HG03108 (cell line): Measurements from ENCODE around the gene OMG.
"Not testable (repeated sequence)": the region's sequence is repeated elsewhere in the genome, so short reads cannot be mapped to it uniquely, and the experiment has no call there.

Experiments used
- ATAC-seq: cut with Tn5 transposase; IDR thresholded peaks from one replicate; pipeline ENCODE4 v1.9.1; 2021; ENCODE audit warnings: moderate library complexity; ENCODE audit not compliant: unreplicated experiment

Gene OMG, protein sequence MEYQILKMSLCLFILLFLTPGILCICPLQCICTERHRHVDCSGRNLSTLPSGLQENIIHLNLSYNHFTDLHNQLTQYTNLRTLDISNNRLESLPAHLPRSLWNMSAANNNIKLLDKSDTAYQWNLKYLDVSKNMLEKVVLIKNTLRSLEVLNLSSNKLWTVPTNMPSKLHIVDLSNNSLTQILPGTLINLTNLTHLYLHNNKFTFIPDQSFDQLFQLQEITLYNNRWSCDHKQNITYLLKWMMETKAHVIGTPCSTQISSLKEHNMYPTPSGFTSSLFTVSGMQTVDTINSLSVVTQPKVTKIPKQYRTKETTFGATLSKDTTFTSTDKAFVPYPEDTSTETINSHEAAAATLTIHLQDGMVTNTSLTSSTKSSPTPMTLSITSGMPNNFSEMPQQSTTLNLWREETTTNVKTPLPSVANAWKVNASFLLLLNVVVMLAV

GRCh38 chr17:31297090-31297489, at the start of gene OMG:
OMG (minus strand) TSS chr17:31297239; CDS start chr17:31296331, 908 bp downstream.
- no peak for ATAC-seq

- ATAC-seq, result not testable (repeated sequence)
Observed at GRCh38 chr17:31345191-31345747, 48.2 kb upstream of the OMG start.

- no peak for ATAC-seq
Observed at GRCh38 chr17:31339906-31340661, 43.0 kb upstream of the OMG start.

DNA sequence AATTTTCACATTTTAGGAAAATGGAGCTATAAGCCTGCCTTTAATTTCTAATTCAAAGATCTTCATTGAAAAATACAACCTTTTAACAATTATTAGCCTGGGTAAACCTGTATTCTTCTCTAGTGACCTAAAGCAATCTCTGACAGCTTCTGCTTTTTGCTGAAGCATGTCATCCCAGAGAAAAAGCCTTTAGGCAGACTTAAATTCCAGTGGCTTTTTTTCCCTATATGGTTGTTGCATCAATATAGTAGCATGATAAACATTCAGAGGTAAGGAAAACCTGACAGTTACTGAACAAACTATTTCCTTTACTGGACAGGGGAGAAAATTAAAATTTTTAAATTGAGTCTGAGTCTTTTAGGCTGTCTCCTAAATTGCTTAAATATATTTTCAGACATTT, 32.2 kb upstream of the OMG start:
- ATAC-seq, result no peak

GRCh38 chr17:31328160-31328535, 31.1 kb upstream of the OMG start:
- ATAC-seq, result no peak

- ATAC-seq, result no peak
Observed at GRCh38 chr17:31327534-31328159, 30.6 kb upstream of the OMG start.

- ATAC-seq, result no peak
Observed at GRCh38 chr17:31323551-31323950, 26.5 kb upstream of the OMG start.

DNA sequence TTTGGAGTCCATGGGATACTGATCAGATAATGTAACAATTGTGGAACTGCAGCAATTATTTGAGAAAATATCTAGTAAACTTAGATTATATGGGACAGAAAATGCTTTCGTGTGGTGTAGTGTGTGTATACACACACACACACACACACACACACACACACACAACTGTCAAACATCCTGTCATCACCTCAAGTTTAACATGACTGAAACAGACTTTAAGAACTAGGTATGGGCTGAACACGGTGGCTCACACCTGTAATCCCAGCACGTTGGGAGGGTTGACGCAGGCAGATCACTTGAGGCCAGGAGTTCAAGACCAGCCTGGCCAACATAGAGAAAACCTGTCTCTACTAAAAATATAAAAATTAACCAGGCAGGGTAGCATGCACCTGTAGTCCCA, 24.9 kb upstream of the OMG start:
- ATAC-seq, result no peak

DNA sequence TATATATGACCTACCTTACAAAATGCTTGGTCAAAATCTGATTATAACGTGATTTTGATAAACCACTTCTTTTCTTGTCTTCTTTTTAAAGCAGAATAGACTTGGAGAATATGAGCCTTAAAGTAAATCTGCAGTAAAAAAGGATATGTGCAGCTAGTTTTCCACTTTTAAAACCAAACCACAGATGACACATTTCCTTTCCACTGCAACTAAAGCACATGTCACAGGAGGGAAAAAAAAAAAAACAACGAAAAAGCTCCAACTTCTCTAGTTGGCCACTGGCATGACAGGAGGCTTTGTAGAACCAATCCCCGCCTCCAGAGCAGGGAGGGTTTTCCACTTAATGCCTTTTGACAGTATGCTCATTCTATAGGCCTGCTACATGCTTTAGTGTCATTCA, 24.4 kb upstream of the OMG start, which contains the start of gene EVI2A:
TSS of gene EVI2A (minus strand) at position 142 of the 400 bp plus-strand sequence. CDS start 2,609 bp downstream, outside the sequence.
- no peak for ATAC-seq

- ATAC-seq, result no peak
Observed at GRCh38 chr17:31320791-31321190, 23.8 kb upstream of the OMG start.

- ATAC-seq, result no peak
Observed at GRCh38 chr17:31320241-31320640, 23.2 kb upstream of the OMG start.

- peak; percentile 28 for ATAC-seq
Observed at GRCh38 chr17:31318851-31319661, 22.0 kb upstream of the OMG start.

GRCh38 chr17:31318298-31318801, 21.3 kb upstream of the OMG start:
- peak; percentile 24 for ATAC-seq

DNA sequence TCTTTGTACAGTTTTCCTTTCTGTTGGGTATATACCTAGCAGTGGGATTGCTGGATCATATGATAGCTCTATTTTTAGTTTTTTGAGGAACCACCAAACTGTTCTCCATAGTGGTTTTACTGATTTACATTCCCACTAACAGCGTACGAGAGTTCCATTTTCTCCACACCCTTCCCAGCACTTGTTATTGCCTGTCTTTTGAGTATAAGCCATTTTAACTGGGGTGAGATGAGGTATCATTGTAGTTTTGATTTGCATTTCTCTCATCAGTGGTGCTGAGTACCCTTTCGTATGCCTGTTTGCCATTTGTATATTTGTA, 17.7 kb upstream of the OMG start:
- no peak for ATAC-seq

DNA sequence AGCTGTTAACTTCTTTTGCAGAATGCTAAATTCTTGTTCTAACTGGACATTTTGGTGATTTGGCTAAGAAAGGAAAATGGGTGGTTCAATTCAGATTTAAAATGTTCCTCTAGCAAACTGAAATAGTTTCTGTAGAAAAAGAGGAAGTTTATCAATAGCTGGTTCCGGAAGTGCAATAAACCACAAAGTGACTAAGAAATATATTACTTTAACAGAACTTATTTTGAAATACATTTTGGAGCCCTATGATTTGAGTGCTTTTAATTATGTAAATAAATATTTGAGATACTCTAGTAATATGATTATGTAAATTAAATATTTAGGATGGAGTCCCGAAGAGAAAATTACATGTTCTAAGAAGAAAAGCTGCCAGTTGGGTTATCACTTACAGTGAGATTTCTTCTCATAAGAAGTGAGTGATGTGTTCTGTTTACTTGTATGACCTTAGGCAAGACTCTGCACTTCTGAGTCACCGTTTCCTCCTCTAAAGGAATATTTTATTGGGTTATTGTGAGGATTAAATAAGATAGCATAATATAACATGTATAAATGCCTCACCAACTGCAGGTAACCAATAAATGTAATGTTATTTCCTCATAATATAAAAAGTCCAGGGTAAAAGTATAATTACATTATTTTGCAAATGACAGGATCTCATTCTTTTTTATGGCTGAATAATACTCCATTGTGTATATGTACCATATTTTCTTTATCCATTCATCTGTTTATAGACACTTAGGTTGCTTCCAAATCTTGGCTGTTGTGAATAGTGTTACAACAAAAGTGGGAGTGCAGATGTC, 17.1 kb upstream of the OMG start, which contains the start of gene EVI2B:
TSS of gene EVI2B (minus strand) at position 73 of the 800 bp plus-strand sequence. CDS start 8,445 bp downstream, outside the sequence.
- ATAC-seq, result peak; percentile 23

GRCh38 chr17:31312223-31312622, 15.2 kb upstream of the OMG start:
- not testable (repeated sequence) for ATAC-seq

DNA sequence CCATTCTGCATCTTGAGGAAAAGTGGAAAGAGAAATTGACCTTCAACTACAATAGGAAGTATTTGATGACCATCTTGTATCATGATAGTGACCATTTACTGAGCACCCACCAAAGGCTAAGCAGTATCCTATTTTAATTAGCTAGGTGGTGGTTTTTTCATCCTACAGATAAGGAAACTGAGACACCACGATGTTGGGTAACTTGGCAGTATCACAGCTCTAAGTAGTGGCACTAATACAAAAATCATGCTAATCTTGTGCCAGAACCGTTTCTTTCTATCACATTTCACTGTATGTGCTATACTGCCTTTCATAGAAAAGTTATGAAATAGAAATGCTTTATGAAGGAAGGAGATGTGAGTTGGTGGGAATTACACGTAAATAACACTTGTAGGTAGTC, 14.5 kb upstream of the OMG start:
- ATAC-seq, result no peak

DNA sequence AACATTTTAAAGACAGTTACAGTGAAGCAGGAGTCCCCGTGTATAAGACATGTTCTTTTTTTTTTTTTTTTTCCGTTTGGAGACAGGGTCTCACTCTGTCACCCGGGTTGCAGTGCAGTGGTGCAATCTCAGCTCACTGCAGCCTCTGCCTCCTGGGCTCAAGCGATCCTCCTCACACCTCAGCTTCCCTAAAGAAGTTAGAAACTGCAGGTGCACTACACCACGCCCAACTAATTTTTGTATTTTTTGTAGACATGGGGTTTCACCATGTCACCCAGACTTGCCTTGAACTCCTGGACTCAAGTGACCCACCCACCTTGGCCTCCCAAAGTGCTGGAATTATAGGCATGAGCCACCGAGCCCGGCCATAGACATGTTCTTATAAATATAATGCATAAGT, 13.8 kb upstream of the OMG start:
- no peak for ATAC-seq

DNA sequence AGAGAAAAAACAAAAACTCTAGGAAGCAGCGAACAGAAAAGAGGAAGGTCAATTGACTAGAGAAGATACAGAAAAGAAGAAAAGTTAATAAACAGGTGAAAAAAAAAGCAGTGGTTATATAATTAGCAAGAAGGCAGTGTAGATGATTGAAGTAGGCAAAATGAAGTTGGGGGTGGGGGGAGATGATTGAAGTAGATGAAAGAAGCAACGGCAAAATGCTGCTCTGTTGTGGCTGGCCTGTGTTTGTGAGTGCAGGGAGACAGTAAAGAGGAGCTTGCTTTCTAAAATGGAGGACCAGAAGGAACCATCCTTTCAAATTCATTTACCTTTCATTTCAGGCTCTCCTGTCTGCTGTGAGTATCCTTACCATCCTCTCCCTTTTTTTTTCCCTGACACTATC, 13.2 kb upstream of the OMG start:
- ATAC-seq, result no peak
